Neural progenitor cell (in vitro differentiated cells): ENCODE data around the gene PERP.

Experiments
- CTCF ChIP-seq: fragments of 200-600 bp; sonication (generic); IDR thresholded peaks from 2 replicates; pipeline ENCODE4 v1.5.1; 2017; ENCODE audit warnings: antibody characterized with exemption, mild to moderate bottlenecking
- EZH2 ChIP-seq: fragments of 200-600 bp; sonication (generic); IDR thresholded peaks from 2 replicates; pipeline ENCODE4 v1.6.1; 2017; ENCODE audit warnings: antibody characterized with exemption, mild to moderate bottlenecking, moderate library complexity
- EZH2phosphoT487 ChIP-seq: fragments of 200-600 bp; sonication (generic); IDR thresholded peaks from 2 replicates; pipeline ENCODE4 v1.6.1; 2017; ENCODE audit warnings: antibody characterized with exemption

- TF ChIP-seq EZH2: no peak
- no peak for TF ChIP-seq CTCF
- no peak for TF ChIP-seq EZH2phosphoT487
Measured at GRCh38 chr6:138146544-138146943, 39.3 kb upstream of the PERP start.
